ENCODE measurements around the gene WDFY3. TPM values are rescaled to one million over a fixed set of nuclear protein-coding genes. Genes with fewer than 3 reads are reported as not detected.

Gene WDFY3
- total RNA-seq, 2 donors from 2014 or later, result 0.18 to 1.9 TPM

- Mint-ChIP-seq H3K9me3 (no peaks in the 10 kb centered on the region), H3K36me3 (no peaks in the 10 kb centered on the region), H3K27ac (no peak overlapping the region)
- ATAC-seq (no peak), DNase-seq (ENCODE audit: low spot score in 2 of 2) (no peak)
Measured at GRCh38 chr4:84738622-84739021, 227.9 kb downstream of the WDFY3 start.

GRCh38 chr4:84737656-84738055 lies 228.8 kb downstream of the WDFY3 start:
- DNase-seq (ENCODE audit: low spot score in 2 of 2), result no peak
- no peak for ATAC-seq
- H3K9me3 Mint-ChIP-seq, result no peaks in the 10 kb centered on the region
- H3K36me3 Mint-ChIP-seq, result no peaks in the 10 kb centered on the region
- no peak overlapping the region for H3K27ac Mint-ChIP-seq

GRCh38 chr4:84734037-84734436 lies 232.5 kb downstream of the WDFY3 start:
- H3K9me3 Mint-ChIP-seq, result no peaks in the 10 kb centered on the region
- ATAC-seq, result no peak
- no peaks in the 10 kb centered on the region for H3K36me3 Mint-ChIP-seq
- DNase-seq (ENCODE audit: low spot score in 2 of 2), result no peak
- H3K27ac Mint-ChIP-seq, result no peak overlapping the region

GRCh38 chr4:84733343-84734033 lies 233.0 kb downstream of the WDFY3 start:
- no peak overlapping the region for H3K27ac Mint-ChIP-seq
- H3K36me3 Mint-ChIP-seq, result no peaks in the 10 kb centered on the region
- H3K9me3 Mint-ChIP-seq, result no peaks in the 10 kb centered on the region
- ATAC-seq, result no peak
- no peak for DNase-seq (ENCODE audit: low spot score in 2 of 2)

DNA sequence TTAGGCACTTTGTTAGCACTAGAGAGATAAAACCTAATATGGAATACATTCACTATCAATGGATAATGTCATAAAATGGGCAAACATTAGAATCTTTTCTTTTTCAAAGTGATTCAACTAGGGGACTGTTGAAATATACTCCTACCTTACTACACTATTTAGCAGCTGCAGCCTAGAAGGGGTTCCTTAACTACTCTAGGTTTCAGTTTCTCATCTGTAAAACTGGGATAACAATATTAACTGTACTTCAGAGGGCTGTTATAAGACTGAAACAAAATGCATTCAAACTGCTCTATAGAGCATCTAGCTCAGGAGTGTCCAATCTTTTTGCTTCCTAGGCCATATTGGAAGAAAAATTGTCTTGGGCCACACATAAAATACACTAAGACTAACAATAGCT lies 236.1 kb downstream of the WDFY3 start:
- ATAC-seq, result no peak
- H3K9me3 Mint-ChIP-seq, result no peaks in the 10 kb centered on the region
- DNase-seq (ENCODE audit: low spot score in 2 of 2), result no peak
- H3K36me3 Mint-ChIP-seq, result no peaks in the 10 kb centered on the region
- no peak overlapping the region for H3K27ac Mint-ChIP-seq

DNA sequence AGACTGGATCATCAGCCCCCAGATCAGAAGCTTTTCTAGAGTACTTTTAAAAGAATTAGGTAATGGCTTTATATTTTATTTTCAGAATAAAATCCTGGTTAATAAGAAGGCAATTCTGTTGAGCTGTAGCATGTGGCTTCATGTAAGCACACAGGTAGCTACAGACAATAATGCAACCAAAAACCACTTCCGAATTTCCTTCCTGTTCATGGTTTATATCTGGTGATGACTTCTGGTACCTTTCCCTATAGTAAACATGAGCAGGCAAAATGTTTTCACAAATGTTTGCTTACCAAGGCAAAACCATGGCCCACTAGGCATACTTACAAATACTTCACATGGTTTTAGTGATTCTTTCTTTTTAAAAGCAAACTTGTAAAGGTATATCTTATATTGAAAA lies 239.0 kb downstream of the WDFY3 start:
- no peak for ATAC-seq
- Mint-ChIP-seq H3K9me3 (no peaks in the 10 kb centered on the region), H3K27ac (no peak overlapping the region), H3K36me3 (no peaks in the 10 kb centered on the region)
- DNase-seq (ENCODE audit: low spot score in 2 of 2), result no peak

GRCh38 chr4:84726356-84726755 lies 240.1 kb downstream of the WDFY3 start:
- ATAC-seq, result no peak
- Mint-ChIP-seq H3K9me3 (no peaks in the 10 kb centered on the region), H3K36me3 (no peaks in the 10 kb centered on the region), H3K27ac (no peak overlapping the region)
- DNase-seq (ENCODE audit: low spot score in 2 of 2), result no peak

GRCh38 chr4:84722720-84723119 lies 243.8 kb downstream of the WDFY3 start:
- Mint-ChIP-seq H3K27ac (no peak overlapping the region), H3K9me3 (no peaks in the 10 kb centered on the region), H3K36me3 (no peaks in the 10 kb centered on the region)
- ATAC-seq (no peak), DNase-seq (ENCODE audit: low spot score in 2 of 2) (no peak)

- no peaks in the 10 kb centered on the region for H3K36me3 Mint-ChIP-seq
- no peak for ATAC-seq
- no peaks in the 10 kb centered on the region for H3K9me3 Mint-ChIP-seq
- no peak for DNase-seq (ENCODE audit: low spot score in 2 of 2)
- H3K27ac Mint-ChIP-seq, result no peak overlapping the region
Measured at GRCh38 chr4:84719115-84719514, 247.4 kb downstream of the WDFY3 start.

- Mint-ChIP-seq H3K9me3 (no peaks in the 10 kb centered on the region), H3K27ac (no peak overlapping the region), H3K36me3 (no peaks in the 10 kb centered on the region)
- ATAC-seq (no peak), DNase-seq (ENCODE audit: low spot score in 2 of 2) (no peak)
Measured at GRCh38 chr4:84718699-84719098, 247.8 kb downstream of the WDFY3 start.

- Mint-ChIP-seq H3K27ac (no peak overlapping the region), H3K9me3 (no peaks in the 10 kb centered on the region), H3K36me3 (no peaks in the 10 kb centered on the region)
- no peak for ATAC-seq
- no peak for DNase-seq (ENCODE audit: low spot score in 2 of 2)
Measured at GRCh38 chr4:84710548-84710947, 255.9 kb downstream of the WDFY3 start.

- Mint-ChIP-seq H3K27ac (no peak overlapping the region), H3K9me3 (no peaks in the 10 kb centered on the region), H3K36me3 (no peaks in the 10 kb centered on the region)
Measured at GRCh38 chr4:84708406-84709135, 257.9 kb downstream of the WDFY3 start.

GRCh38 chr4:84706286-84706685 lies 260.2 kb downstream of the WDFY3 start:
- no peak for ATAC-seq
- no peak for DNase-seq (ENCODE audit: low spot score in 2 of 2)
- H3K9me3 Mint-ChIP-seq, result no peaks in the 10 kb centered on the region
- no peak overlapping the region for H3K27ac Mint-ChIP-seq
- no peaks in the 10 kb centered on the region for H3K36me3 Mint-ChIP-seq

More at GRCh38 chr4:84708406-84709135, 257.9 kb downstream of the WDFY3 start:
- DNase-seq (ENCODE audit: low spot score in 2 of 2) (no peak), ATAC-seq (no peak)

- Mint-ChIP-seq H3K9me3 (no peaks in the 10 kb centered on the region), H3K27ac (no peak overlapping the region), H3K36me3 (no peaks in the 10 kb centered on the region)
- peak in 1 of 2 donors; percentile 74 for ATAC-seq
- DNase-seq (ENCODE audit: low spot score in 2 of 2), result no peak
Measured at GRCh38 chr4:84699001-84699671, 267.4 kb downstream of the WDFY3 start.

DNA sequence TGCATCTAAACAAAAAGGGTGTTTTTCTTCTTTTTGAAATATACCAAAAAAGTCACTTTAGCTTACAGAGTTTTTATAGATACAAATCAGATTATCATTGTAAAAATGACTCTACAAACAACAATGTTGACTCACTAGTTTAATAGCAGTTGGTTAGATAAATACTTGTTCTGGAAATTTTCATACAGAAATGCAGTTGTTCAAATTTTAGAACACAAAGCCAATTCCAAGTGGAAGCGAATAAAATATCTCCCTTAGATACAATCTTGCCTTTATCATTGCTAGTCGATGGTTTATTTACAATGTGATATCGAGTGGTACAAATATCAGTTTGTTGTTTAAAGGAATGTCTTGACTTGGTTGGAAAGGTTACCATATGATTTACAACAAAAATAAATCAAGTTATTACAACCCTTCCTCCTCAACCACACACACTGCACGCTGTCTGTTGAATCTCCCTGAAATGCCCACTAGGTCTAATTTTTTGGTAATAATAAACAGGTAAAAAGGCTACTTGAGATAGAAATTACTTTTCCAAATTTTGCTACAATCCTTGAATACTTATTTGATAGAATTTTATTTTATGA lies 268.8 kb downstream of the WDFY3 start:
- no peaks in the 10 kb centered on the region for H3K9me3 Mint-ChIP-seq
- H3K36me3 Mint-ChIP-seq, result no peaks in the 10 kb centered on the region
- DNase-seq (ENCODE audit: low spot score in 2 of 2), result no peak
- no peak for ATAC-seq
- H3K27ac Mint-ChIP-seq, result no peak overlapping the region

DNA sequence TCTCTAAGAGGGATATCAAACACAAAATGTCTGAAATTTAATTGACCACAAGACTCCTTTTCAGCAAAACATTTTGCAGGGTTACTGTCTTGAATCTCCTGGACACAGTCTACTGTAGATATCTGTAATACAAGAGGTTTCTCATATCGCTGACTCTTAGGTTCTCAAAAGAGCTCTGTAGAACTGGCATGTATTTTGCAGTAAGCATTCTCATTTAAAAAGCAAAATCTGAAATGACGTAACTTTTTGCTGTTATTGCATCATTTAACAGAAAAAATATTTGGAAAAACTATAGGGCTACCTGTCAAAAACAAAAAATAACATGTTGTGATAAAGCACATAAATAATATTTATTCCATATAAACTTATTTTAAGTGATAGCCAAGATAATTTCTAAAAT lies 269.3 kb downstream of the WDFY3 start:
- no peaks in the 10 kb centered on the region for H3K9me3 Mint-ChIP-seq
- no peak overlapping the region for H3K27ac Mint-ChIP-seq
- no peak for DNase-seq (ENCODE audit: low spot score in 2 of 2)
- H3K36me3 Mint-ChIP-seq, result no peaks in the 10 kb centered on the region
- ATAC-seq, result no peak

GRCh38 chr4:84691800-84692199 lies 274.7 kb downstream of the WDFY3 start:
- Mint-ChIP-seq H3K9me3 (no peaks in the 10 kb centered on the region), H3K27ac (no peak overlapping the region), H3K36me3 (no peaks in the 10 kb centered on the region)
- DNase-seq (ENCODE audit: low spot score in 2 of 2), result no peak
- no peak for ATAC-seq

Data from activated naive CD4-positive, alpha-beta T cell treated with anti-CD3 and anti-CD28 coated beads, Interleukin-2, amount 50 U/mL, for 72 hours (primary cell).